Esophagus (tissue), 2 donors: ENCODE measurements around the gene IFT43. TPM values are rescaled to one million over a fixed set of nuclear protein-coding genes. Genes with fewer than 3 reads are reported as not detected.

ENCODE experiments used
- H3K27ac ChIP-seq, 2 donors: one replicate each; pipeline ENCODE4 v1.5.1; 2013; ENCODE audit warnings: low read depth in 2 of 2, mild to moderate bottlenecking in 2 of 2, inconsistent platforms in 1 of 2, low read length in 1 of 2, moderate library complexity in 1 of 2
- H3K27me3 ChIP-seq, 2 donors: one replicate each; pipeline ENCODE4 v1.6.1; 2013; ENCODE audit warnings: low read length in 2 of 2, control low read depth in 1 of 2, mild to moderate bottlenecking in 1 of 2; ENCODE audit not compliant: insufficient read depth in 2 of 2, control insufficient read depth in 1 of 2
- H3K36me3 ChIP-seq, 2 donors: one replicate each; pipeline ENCODE4 v1.6.1; 2013; ENCODE audit warnings: low read length in 1 of 2; ENCODE audit not compliant: control insufficient read depth in 2 of 2, insufficient read depth in 2 of 2
- H3K4me1 ChIP-seq, 2 donors: one replicate each; pipeline ENCODE4 v1.6.1; 2013; ENCODE audit warnings: low read length in 1 of 2; ENCODE audit not compliant: control insufficient read depth in 2 of 2, insufficient read depth in 2 of 2
- H3K4me3 ChIP-seq, 2 donors: one replicate each; pipeline ENCODE4 v1.5.1; 2013; ENCODE audit warnings: low read length in 2 of 2, mild to moderate bottlenecking in 2 of 2, low read depth in 1 of 2, moderate library complexity in 1 of 2
- H3K9me3 ChIP-seq, 2 donors: one replicate each; pipeline ENCODE4 v1.6.1; 2013; ENCODE audit warnings: mild to moderate bottlenecking in 2 of 2, low read depth in 1 of 2, low read length in 1 of 2, moderate library complexity in 1 of 2; ENCODE audit not compliant: control insufficient read depth in 2 of 2, insufficient read depth in 1 of 2
- WGBS, 2 donors: extraction: QIAGEN DNeasy Blood & Tissue Kit; methylation state at CpG; one replicate each; pipeline ENCODE4 v1.1.7; 2013; 5-methylcytosine and 5-hydroxymethylcytosine counted together
- polyA plus RNA-seq, 2 donors: library from polyadenylated mRNA; stranded (reverse); fragments of 200-250 nt; gene quantifications; one replicate each; pipeline ENCODE4 v1.2.3, GENCODE V29; 2013
- donor health status: healthy with polysubstance abuse.
- donor health status: Bipolar disorder and iron deficiency.

IFT43 gene
- polyA plus RNA-seq, 2 donors, result 25.2 to 27.7 TPM

DNA sequence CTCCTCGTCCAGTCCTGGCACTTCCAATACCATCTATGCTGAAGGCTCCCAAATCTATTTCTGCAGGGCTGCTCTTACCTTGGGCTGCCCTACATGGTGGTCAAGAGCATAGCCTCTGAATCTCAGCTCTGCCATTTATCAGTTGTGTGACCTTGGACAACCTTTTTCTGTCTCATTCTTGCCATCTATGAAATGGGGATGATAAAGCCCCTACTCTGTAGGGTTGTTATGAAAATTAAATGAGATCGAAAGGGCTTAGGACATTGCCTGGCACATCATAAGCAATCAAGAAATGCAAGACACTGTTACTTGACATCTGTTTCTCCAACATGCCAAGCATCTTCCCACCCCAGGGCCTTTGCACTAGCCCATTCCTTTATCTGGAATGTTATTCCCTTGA lies 120.6 kb downstream of the IFT43 start:
- H3K9me3 ChIP-seq, result peaks cover 0 to 4% of the 10 kb centered on the region in 2 donors
- no peak overlapping the region for H3K4me3 ChIP-seq
- 77 to 84% methylated on average over 2 of the region's 2 CpGs for WGBS, 2 donors
- H3K27me3 ChIP-seq, result no peaks in the 10 kb centered on the region
- H3K36me3 ChIP-seq, result no peaks in the 10 kb centered on the region
- H3K27ac ChIP-seq, result no peak overlapping the region
- H3K4me1 ChIP-seq, result no peaks in the 10 kb centered on the region

DNA sequence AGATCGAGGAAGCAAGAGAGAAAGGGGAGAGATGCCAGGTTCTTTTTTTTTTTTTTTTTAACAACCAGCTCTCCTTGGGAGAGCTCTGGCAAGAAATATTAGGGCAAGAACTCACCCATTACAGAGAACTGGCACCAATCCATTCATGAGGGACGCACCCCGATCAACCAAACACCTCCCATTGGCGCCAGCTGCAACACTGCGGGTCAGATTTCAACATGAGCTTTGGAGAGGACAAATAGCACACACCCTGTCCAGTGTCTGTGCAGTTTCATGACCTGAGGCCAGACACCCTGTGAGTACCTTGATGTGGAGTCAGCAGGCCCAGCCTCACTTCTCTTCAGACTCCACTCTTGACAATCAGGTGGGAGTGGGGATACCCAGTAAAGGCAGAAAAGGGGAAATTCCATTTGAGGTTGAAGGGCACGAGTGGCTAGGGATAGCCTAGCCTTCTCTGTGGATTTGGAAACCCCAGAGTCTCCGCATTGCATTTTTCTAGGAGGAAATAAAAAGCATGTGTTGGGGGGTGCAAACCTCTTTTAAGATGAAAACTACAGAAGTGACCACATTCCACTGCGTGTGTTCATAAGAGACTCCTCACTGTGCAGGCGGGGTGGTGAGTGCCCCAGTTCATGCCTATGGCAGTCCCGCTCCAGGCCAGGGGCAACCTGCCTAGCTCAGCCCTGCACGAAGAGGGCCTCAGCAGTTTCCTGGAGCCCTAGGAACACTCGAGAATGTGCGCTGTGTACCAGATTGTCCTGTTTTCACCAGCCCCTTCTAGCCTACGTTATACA lies 123.7 kb downstream of the IFT43 start:
- Histone ChIP-seq H3K4me1 (no peaks in the 10 kb centered on the region), H3K27ac (no peak overlapping the region), H3K36me3 (no peaks in the 10 kb centered on the region), H3K9me3 (peaks cover 0 to 4% of the 10 kb centered on the region in 2 donors), H3K4me3 (no peak overlapping the region), H3K27me3 (no peaks in the 10 kb centered on the region)
- 69 to 73% methylated on average over 14 of the region's 14 CpGs for WGBS, 2 donors

DNA sequence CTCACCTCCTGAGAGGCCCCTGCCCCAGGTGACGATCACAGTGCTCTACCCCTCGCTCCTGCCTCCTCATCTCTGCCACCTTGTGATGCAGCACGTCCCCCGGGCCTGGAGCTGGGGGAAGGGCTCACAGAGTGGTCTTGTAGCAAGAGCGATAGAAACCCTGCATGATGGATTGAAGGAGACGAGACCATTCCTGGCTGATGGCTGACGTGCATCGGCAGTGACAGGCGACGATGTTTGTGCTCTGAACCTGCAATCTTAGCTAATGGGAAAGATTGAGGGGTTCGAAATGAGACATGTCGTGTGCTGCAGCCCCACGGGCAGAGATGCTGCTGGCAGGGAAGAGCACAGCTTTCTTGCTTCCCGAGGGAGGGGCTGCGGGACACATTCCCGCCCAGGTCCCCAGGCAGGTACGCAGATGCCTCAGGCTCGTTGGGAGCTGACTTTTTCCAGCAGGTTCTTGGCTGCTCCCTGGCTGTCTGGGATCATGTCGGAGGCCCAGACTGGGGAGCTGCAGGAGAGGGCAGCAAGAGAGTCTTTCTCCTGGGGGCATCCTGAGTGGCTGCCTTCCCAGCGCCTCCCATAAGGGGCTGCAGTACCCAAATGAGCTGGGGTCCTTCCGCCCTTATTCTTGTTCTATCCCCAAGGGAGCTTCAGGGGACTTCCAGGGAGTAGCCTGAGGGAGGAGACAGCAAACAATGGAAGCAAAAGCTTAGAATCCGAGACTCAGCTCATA lies 127.5 kb downstream of the IFT43 start:
- H3K36me3 ChIP-seq, result no peaks in the 10 kb centered on the region
- peaks cover 0 to 3% of the 10 kb centered on the region in 2 donors for H3K9me3 ChIP-seq
- 55 to 60% methylated on average over 22 of the region's 22 CpGs for WGBS, 2 donors
- no peaks in the 10 kb centered on the region for H3K4me1 ChIP-seq
- H3K27ac ChIP-seq, result no peak overlapping the region
- no peaks in the 10 kb centered on the region for H3K27me3 ChIP-seq
- H3K4me3 ChIP-seq, result no peak overlapping the region

DNA sequence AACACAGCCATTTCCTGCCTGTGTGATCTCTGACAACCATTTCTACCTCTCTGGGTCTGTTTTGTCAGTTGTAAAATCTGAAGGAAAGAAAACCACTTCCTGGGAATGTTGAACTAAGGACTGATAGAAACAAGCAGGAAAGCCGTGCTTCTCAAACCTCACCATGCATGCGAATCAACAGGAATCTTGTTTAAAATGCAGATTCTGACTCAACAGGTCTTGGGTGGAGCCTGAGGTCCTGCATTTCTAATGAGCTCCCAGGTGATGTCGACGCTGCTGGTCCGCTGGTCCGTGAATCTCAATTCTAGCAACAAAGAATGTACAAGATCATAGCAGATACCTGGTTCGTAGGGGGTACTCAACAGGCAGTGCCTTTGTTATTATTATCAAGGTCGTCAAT lies 128.1 kb downstream of the IFT43 start:
- H3K27me3 ChIP-seq, result no peaks in the 10 kb centered on the region
- no peaks in the 10 kb centered on the region for H3K4me1 ChIP-seq
- H3K9me3 ChIP-seq, result peaks cover 0 to 2% of the 10 kb centered on the region in 2 donors
- H3K36me3 ChIP-seq, result no peaks in the 10 kb centered on the region
- 52 to 53% methylated on average over 8 of the region's 8 CpGs for WGBS, 2 donors
- no peak overlapping the region for H3K4me3 ChIP-seq
- H3K27ac ChIP-seq, result no peak overlapping the region

DNA sequence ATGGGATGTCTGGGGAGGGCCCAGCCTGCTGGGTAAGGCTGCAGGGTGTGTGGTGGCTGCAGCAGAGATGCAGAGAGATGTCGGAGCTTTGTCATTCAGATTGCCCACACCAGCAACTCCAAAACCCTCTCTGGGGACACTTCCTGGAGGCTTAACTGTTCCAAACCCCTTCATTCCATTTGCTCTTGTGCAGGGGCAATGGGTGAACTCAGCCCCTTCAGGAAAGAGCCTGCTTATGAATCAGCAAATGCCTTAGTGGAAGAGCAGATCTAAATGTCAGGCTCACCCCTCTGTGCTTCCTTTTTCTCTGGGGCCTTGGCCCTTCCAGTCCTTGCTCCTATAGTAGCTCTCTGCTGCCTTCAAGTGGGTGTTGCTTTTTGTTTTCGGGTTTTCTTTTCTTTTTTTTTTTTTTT lies 129.5 kb downstream of the IFT43 start:
- H3K36me3 ChIP-seq, result no peaks in the 10 kb centered on the region

DNA sequence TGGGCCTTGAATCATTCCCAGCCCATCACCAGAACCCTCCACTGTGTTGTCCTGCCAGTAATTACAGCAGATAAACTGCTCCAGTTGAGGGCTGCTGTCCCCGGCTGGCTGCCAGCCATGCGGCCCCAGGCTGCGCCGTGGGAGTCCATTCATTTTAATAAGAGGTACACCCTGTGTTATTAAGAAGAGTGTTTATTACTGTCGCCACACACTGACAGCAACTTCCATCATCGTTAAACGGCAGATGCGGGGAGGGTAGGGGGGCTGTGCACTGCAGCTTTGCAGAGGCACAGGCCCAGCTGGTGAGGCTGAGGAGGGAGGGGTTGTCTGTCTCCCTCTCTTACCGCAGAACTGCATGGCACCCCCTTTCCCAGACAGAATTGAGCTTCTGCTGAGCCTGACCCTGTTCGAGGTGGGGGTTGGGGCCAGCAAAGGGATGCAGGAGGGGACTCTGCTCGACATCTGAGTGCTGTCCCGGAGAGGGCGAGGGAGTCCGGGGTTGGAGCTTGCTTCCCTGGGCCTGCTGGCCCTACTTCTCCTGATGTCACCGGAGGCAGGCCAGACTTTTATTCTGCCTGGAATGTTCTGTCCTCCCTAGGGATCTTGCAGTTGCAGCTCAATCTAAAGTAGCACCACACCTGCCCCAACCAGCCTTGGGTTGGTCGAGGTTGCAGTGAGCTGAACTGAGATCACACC lies 132.4 kb downstream of the IFT43 start:
- no peaks in the 10 kb centered on the region for H3K27me3 ChIP-seq
- H3K4me3 ChIP-seq, result no peak overlapping the region
- no peaks in the 10 kb centered on the region for H3K9me3 ChIP-seq
- no peaks in the 10 kb centered on the region for H3K4me1 ChIP-seq
- whole genome bisulfite sequencing, 2 donors, result 56 to 58% methylated on average over 16 of the region's 16 CpGs
- H3K27ac ChIP-seq, result no peak overlapping the region
- no peaks in the 10 kb centered on the region for H3K36me3 ChIP-seq

More for the DNA sequence above, 129.5 kb downstream of the IFT43 start:
- H3K27ac ChIP-seq, result no peak overlapping the region
- WGBS, 2 donors, result 69 to 79% methylated on average over 2 of the region's 2 CpGs
- H3K27me3 ChIP-seq, result no peaks in the 10 kb centered on the region
- no peaks in the 10 kb centered on the region for H3K9me3 ChIP-seq
- H3K4me3 ChIP-seq, result no peak overlapping the region
- H3K4me1 ChIP-seq, result no peaks in the 10 kb centered on the region

DNA sequence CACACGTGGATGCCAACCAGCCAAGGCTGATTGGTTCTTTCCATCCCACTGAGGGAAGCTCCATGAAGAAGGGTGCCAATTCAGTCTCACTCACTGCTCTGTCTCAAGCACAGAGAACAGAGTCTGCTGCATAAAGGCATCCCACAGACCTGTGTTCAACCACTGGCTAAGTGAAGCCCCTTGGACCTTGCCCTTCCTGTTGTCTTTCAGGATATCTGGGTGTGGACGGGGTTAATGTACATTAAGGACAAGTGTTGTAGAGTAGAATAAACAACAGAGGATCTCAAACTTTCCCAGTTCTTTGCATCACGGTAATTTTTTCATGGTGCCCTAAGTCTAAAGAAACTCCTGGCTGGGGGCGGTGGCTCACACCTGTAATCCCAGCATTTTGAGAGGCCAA lies 133.0 kb downstream of the IFT43 start:
- no peak overlapping the region for H3K27ac ChIP-seq
- no peaks in the 10 kb centered on the region for H3K27me3 ChIP-seq
- no peaks in the 10 kb centered on the region for H3K4me1 ChIP-seq
- no peaks in the 10 kb centered on the region for H3K9me3 ChIP-seq
- WGBS, 2 donors, result 71 to 74% methylated on average over 4 of the region's 4 CpGs
- H3K36me3 ChIP-seq, result no peaks in the 10 kb centered on the region
- H3K4me3 ChIP-seq, result no peak overlapping the region

DNA sequence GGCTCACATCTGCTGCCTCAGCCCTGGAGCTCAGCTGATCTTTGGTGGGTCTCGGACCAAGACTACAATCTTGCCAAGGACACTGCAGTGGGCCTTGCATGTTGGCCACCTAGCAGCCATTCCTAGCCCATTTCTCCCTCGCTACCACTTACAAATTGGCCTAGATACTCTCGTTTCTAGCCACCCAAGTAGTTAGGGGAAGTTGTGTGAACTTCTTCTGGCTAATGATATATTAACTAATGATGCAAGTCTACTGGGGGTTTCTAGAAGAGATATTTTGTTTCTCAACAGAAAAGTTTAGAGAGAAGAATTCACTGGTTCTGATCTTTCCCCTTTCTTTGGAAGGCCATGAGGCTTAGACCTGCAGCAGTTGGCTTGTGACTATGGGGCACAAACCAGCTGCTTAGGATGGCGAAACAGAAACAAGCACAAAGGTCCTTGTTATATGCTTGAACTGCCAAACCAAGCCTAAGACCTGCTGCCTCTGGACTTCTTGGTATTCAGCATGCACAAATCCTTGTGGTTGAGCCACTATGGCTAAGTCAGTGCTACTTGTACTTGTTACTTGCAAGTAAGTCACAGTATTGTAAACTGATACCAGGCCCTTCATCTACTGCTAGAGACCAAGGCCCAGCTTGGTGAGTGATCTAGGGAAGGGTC lies 135.7 kb downstream of the IFT43 start:
- H3K27ac ChIP-seq, result no peak overlapping the region
- no peaks in the 10 kb centered on the region for H3K4me1 ChIP-seq
- WGBS, 2 donors, result 72 to 74% methylated on average over 4 of the region's 4 CpGs
- no peaks in the 10 kb centered on the region for H3K27me3 ChIP-seq
- no peak overlapping the region for H3K4me3 ChIP-seq
- no peaks in the 10 kb centered on the region for H3K9me3 ChIP-seq
- H3K36me3 ChIP-seq, result no peaks in the 10 kb centered on the region
